HepG2 (cell line): Measurements from ENCODE around the gene OR1F1. TPM values are rescaled to one million over a fixed set of nuclear protein-coding genes. Genes with fewer than 3 reads are reported as not detected.

Experiments used
- ATAC-seq: fragments of 200-7000 bp; cut with Tn5 transposase; 3 replicates; pipeline ENCODE4 v1.9.1; 2020; ENCODE audit warnings: mild to moderate bottlenecking, moderate library complexity
- BruUV-seq: library from RNA; stranded (reverse); fragments of 400-500 nt; replicated peaks from 2 replicates; lab custom pipeline; 2021; lab: Mats Ljungman, UMichigan
- CTCF ChIA-PET: fragments of 300-600 bp; formaldehyde crosslinking; extraction: SDS; loops from one replicate; lab custom pipeline; 2021; ENCODE audit warnings: low total read pairs, inconsistent platforms, low intra/inter-chr PET ratio; lab: Yijun Ruan, JAX
- POLR2A ChIA-PET: fragments of 350-600 bp; sonication (Branson Sonifier 250); formaldehyde crosslinking; loops from one replicate; lab custom pipeline; 2020; ENCODE audit warnings: antibody characterized with exemption, inconsistent platforms; lab: Yijun Ruan, JAX
- DNase-seq: peaks from one replicate; pipeline ENCODE4 v3.0.0-alpha.2; 2015; ENCODE audit warnings: low spot score
- FAIRE-seq: peaks from 3 replicates; lab custom pipeline; 2011; peaks lifted over from hg19 to GRCh38; lab: Jason Lieb, UNC
- H2AFZ ChIP-seq: one replicate; pipeline ENCODE4 v1.6.1; 2011; ENCODE audit warnings: low read length, inconsistent platforms
- H3K27ac ChIP-seq: fragments of 300-600 bp; 3 replicates; pipeline ENCODE4 v1.8.0; 2011; ENCODE audit warnings: mixed run types, mild to moderate bottlenecking, mixed read lengths, low read length, inconsistent platforms; ENCODE audit not compliant: insufficient read depth; ENCODE audit errors: extremely low read length
- H3K27me3 ChIP-seq, 2 experiments: fragments of 200-600 bp in 1 of 2; 2 replicates in 1 of 2; 3 replicates in 1 of 2; pipeline versions ENCODE4 v1.6.0 to v1.8.0; 2011; ENCODE audit warnings: low read length in 2 of 2, mild to moderate bottlenecking in 2 of 2, moderate library complexity in 2 of 2, inconsistent platforms in 1 of 2; ENCODE audit not compliant: insufficient read depth in 2 of 2, control insufficient read depth in 1 of 2
- H3K36me3 ChIP-seq, 2 experiments: fragments of 200-600 bp in 1 of 2; replicated peaks in 1 of 2; 2 replicates in 1 of 2; 3 replicates in 1 of 2; pipeline versions ENCODE4 v1.5.1 to v1.8.0; 2011; ENCODE audit warnings: low read length in 2 of 2, inconsistent platforms in 1 of 2; ENCODE audit not compliant: insufficient read depth in 2 of 2, control insufficient read depth in 1 of 2
- H3K4me1 ChIP-seq: 2 replicates; pipeline ENCODE4 v1.5.1; 2012; ENCODE audit warnings: low read length, inconsistent platforms; ENCODE audit not compliant: insufficient read depth
- H3K4me2 ChIP-seq: 2 replicates; pipeline ENCODE4 v1.6.0; 2011; ENCODE audit warnings: low read depth, low read length, inconsistent platforms
- H3K4me3 ChIP-seq, 3 experiments: fragments of 200-600 bp in 1 of 3; sonication (generic), shearing (Covaris generic) in 1 of 3; replicated peaks in 1 of 3; 2 replicates each; pipeline ENCODE4 v1.5.1; 2011 to 2016; ENCODE audit warnings: low read length in 3 of 3, inconsistent platforms in 2 of 3, low read depth in 2 of 3, mild to moderate bottlenecking in 2 of 3, control low read depth in 1 of 3, mixed read lengths in 1 of 3; ENCODE audit not compliant: insufficient read depth in 1 of 3
- H3K79me2 ChIP-seq: one replicate; pipeline ENCODE4 v1.6.1; 2011; ENCODE audit warnings: low read length, inconsistent platforms; ENCODE audit not compliant: insufficient read depth
- H3K9ac ChIP-seq: 2 replicates; pipeline ENCODE4 v1.6.0; 2011; ENCODE audit warnings: mild to moderate bottlenecking, low read depth, low read length, inconsistent platforms; ENCODE audit not compliant: insufficient read depth
- H3K9me3 ChIP-seq: 2 replicates; pipeline ENCODE4 v1.5.1; 2012; ENCODE audit warnings: mild to moderate bottlenecking, low read length
- H4K20me1 ChIP-seq: 2 replicates; pipeline ENCODE4 v1.6.0; 2011; ENCODE audit warnings: inconsistent platforms, mild to moderate bottlenecking, low read length, moderate library complexity; ENCODE audit not compliant: insufficient read depth
- FOXK2 ChIP-seq: fragments of 450-650 bp; IDR thresholded peaks from 2 replicates; pipeline ENCODE4 v1.6.1; 2016
- HDAC1 ChIP-seq: sonication (generic); formaldehyde crosslinking; IDR thresholded peaks from 2 replicates; pipeline ENCODE4 v1.5.1; 2020; ENCODE audit warnings: mild to moderate bottlenecking, missing genetic modification reagents
- JDP2 ChIP-seq: sonication (generic); formaldehyde crosslinking; IDR thresholded peaks from 2 replicates; pipeline ENCODE4 v1.8.1; 2022; ENCODE audit warnings: missing genetic modification reagents, borderline replicate concordance
- LCORL ChIP-seq, 2 experiments: fragments of 450-650 bp in 1 of 2; sonication (generic) in 1 of 2; formaldehyde crosslinking in 1 of 2; IDR thresholded peaks; 2 replicates each; pipeline versions ENCODE4 v1.5.0 to v1.6.1; 2017 to 2020; ENCODE audit warnings: antibody characterized with exemption in 1 of 2, missing genetic modification reagents in 1 of 2
- MTF1 ChIP-seq: sonication (generic); formaldehyde crosslinking; IDR thresholded peaks from 2 replicates; pipeline ENCODE4 v1.5.0; 2020; ENCODE audit warnings: missing genetic modification reagents
- NR3C1 ChIP-seq: sonication (generic); formaldehyde crosslinking; IDR thresholded peaks from 2 replicates; pipeline ENCODE4 v1.4.0; 2020; ENCODE audit warnings: missing genetic modification reagents
- SAP130 ChIP-seq: IDR thresholded peaks from 2 replicates; pipeline ENCODE4 v1.6.1; 2016; ENCODE audit warnings: low read depth
- TARDBP ChIP-seq: sonication (generic); formaldehyde crosslinking; IDR thresholded peaks from 2 replicates; pipeline ENCODE4 v1.8.0; 2022; ENCODE audit warnings: mild to moderate bottlenecking, missing genetic modification reagents
- ZBTB10 ChIP-seq: sonication (generic); formaldehyde crosslinking; IDR thresholded peaks from 2 replicates; pipeline ENCODE4 v1.4.0; 2020; ENCODE audit warnings: missing genetic modification reagents, borderline replicate concordance
- ZNF276 ChIP-seq: sonication (generic); formaldehyde crosslinking; IDR thresholded peaks from 2 replicates; pipeline ENCODE4 v1.4.0; 2020; ENCODE audit warnings: mild to moderate bottlenecking, low read depth, missing genetic modification reagents
- ZNF317 ChIP-seq: sonication (generic); formaldehyde crosslinking; IDR thresholded peaks from 2 replicates; pipeline ENCODE4 v1.5.0; 2020; ENCODE audit warnings: mild to moderate bottlenecking, missing genetic modification reagents
- ZNF564 ChIP-seq: sonication (generic); formaldehyde crosslinking; IDR thresholded peaks from 2 replicates; pipeline ENCODE4 v1.8.1; 2023; ENCODE audit warnings: mild to moderate bottlenecking, missing genetic modification reagents
- ZNF574 ChIP-seq: sonication (generic); formaldehyde crosslinking; IDR thresholded peaks from 2 replicates; pipeline ENCODE4 v1.4.0; 2020; ENCODE audit warnings: missing genetic modification reagents
- WGBS: methylation state at CpG from one replicate; pipeline ENCODE4 v1.1.6; 2017; ENCODE audit warnings: low lambda C conversion rate; 5-methylcytosine and 5-hydroxymethylcytosine counted together
- in situ Hi-C: cut with HindIII; loops from 2 replicates; pipeline ENCODE4 v1.10.0; 2017; ENCODE audit warnings: low pct_unique_long_range_greater_than_20kb; ENCODE audit not compliant: extremely low pct_ligation_motif_present
- intact Hi-C: fragments of 100-400 bp; cut with micrococcal nuclease; formaldehyde crosslinking; loops from one replicate; pipeline ENCODE4 v1.10.0; 2022; ENCODE audit not compliant: unreplicated experiment
- polyA plus RNA-seq, 8 experiments: library from polyadenylated mRNA; depleted of rRNA in 3 of 8; stranded (reverse) in 7 of 8; unstranded in 1 of 8; fragments of >200 nt; fragmentation: Illumina TruSeq in 4 of 8; extraction: Trizol in 4 of 8; gene quantifications; 2 replicates each; pipeline versions ENCODE4 v1.2.1 to v1.2.3, GENCODE V29; 2011 to 2016; ENCODE audit warnings: low read depth in 4 of 8, missing spikeins in 1 of 8, mixed read lengths in 1 of 8; ENCODE audit not compliant: insufficient read depth in 1 of 8
- total RNA-seq, 5 experiments: library from RNA; depleted of rRNA; stranded (reverse); fragments of >200 nt; fragmentation: Illumina TruSeq; extraction: Trizol; gene quantifications; 2 replicates each; pipeline ENCODE4 v1.2.3, GENCODE V29; 2016; ENCODE audit warnings: low read depth in 1 of 5
- TF ChIP-seq, protein P1 (sequence below): sonication (generic); formaldehyde crosslinking; IDR thresholded peaks from 2 replicates; pipeline ENCODE4 v1.9.0; 2021; ENCODE audit warnings: missing genetic modification reagents, borderline replicate concordance
- TF ChIP-seq, protein P2 (sequence below): sonication (generic); formaldehyde crosslinking; IDR thresholded peaks from 2 replicates; pipeline ENCODE4 v1.5.0; 2020; ENCODE audit warnings: missing genetic modification reagents

Gene OR1F1
- total and polyA plus RNA-seq, 2 of the 13 experiments (the other 11 are each of a cell fraction or from before 2014, with no cell fraction given) = 0.90 TPM; not detected in 1

GRCh38 chr16:3212567-3212966, 24.6 kb downstream of the OR1F1 start:
- no peak for ATAC-seq
- TF ChIP-seq ZNF317 (CRISPR knock-in tag) (no peak), ZNF564 (CRISPR knock-in tag) (no peak), ZBTB10 (no peak), TARDBP (CRISPR knock-in tag) (no peak), HDAC1 (CRISPR knock-in tag) (no peak), FOXK2 (no peak), NR3C1 (CRISPR knock-in tag) (no peak), MTF1 (no peak), SAP130 (CRISPR knock-in tag) (no peak), ZNF574 (no peak), ZNF276 (CRISPR knock-in tag) (no peak), JDP2 (CRISPR knock-in tag) (no peak), LCORL (IDR thresholded peaks at IDR 0.05) (no peak), LCORL (CRISPR knock-in tag; IDR thresholded peaks at IDR 0.05) (no peak)
- TF ChIP-seq, protein P1, sequence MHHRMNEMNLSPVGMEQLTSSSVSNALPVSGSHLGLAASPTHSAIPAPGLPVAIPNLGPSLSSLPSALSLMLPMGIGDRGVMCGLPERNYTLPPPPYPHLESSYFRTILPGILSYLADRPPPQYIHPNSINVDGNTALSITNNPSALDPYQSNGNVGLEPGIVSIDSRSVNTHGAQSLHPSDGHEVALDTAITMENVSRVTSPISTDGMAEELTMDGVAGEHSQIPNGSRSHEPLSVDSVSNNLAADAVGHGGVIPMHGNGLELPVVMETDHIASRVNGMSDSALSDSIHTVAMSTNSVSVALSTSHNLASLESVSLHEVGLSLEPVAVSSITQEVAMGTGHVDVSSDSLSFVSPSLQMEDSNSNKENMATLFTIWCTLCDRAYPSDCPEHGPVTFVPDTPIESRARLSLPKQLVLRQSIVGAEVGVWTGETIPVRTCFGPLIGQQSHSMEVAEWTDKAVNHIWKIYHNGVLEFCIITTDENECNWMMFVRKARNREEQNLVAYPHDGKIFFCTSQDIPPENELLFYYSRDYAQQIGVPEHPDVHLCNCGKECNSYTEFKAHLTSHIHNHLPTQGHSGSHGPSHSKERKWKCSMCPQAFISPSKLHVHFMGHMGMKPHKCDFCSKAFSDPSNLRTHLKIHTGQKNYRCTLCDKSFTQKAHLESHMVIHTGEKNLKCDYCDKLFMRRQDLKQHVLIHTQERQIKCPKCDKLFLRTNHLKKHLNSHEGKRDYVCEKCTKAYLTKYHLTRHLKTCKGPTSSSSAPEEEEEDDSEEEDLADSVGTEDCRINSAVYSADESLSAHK (CRISPR knock-in tag) = no peak
- TF ChIP-seq, protein P2, sequence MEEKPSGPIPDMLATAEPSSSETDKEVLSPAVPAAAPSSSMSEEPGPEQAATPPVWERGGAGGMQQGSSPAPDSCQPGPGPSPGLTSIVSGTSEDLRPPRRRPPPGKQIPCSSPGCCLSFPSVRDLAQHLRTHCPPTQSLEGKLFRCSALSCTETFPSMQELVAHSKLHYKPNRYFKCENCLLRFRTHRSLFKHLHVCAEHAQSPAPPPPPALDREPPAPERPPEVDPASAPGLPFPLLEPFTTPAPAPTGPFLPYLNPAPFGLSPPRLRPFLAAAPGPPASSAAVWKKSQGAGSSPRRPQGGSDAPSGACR = no peak

More at GRCh38 chr16:3212567-3212966, 24.6 kb downstream of the OR1F1 start:
- CTCF ChIA-PET = no interaction called here
- no peaks in the 10 kb centered on the region for H3K9me3 ChIP-seq
- no peaks in the 10 kb centered on the region for H3K36me3 ChIP-seq
- no peaks in the 10 kb centered on the region for H3K79me2 ChIP-seq
- DNase-seq (no peak), FAIRE-seq (no peak)
- H3K27me3 ChIP-seq = peaks cover 5 to 13% of the 10 kb centered on the region in 2 experiments; a peak in 2 of 5 replicates
- H3K4me2 ChIP-seq = no peak overlapping the region
- H3K27ac ChIP-seq = no peak overlapping the region
- no peaks in the 10 kb centered on the region for H4K20me1 ChIP-seq
- no peak overlapping the region for H2AFZ ChIP-seq
- H3K9ac ChIP-seq = no peak overlapping the region
- POLR2A ChIA-PET = no interaction called here
- 23% methylated on average over 1 of the region's 1 CpG for WGBS
- in situ Hi-C loops (no loop called here), intact Hi-C loops (no loop called here)
- H3K4me1 ChIP-seq = peaks cover 34% of the 10 kb centered on the region
- no TSS peak for BruUV-seq
- H3K4me3 ChIP-seq = no peak overlapping the region
